GM08714 (cell line): ENCODE data around the gene MRGPRE.

ENCODE experiments used
- H3K4me3 ChIP-seq: fragments of 200-500 bp; sonication (Bioruptor generic); 2 replicates; pipeline ENCODE4 v1.5.1; 2014; ENCODE audit warnings: mild to moderate bottlenecking, low read length, inconsistent platforms
- ZNF274 ChIP-seq: IDR thresholded peaks from 2 replicates; pipeline ENCODE4 v1.6.1; 2012; ENCODE audit warnings: mild to moderate bottlenecking, low read depth, low read length

MRGPRE gene

GRCh38 chr11:3222003-3222855, 10.0 kb downstream of the MRGPRE start:
- H3K4me3 ChIP-seq: no peak overlapping the region
- TF ChIP-seq ZNF274: no peak

GRCh38 chr11:3221408-3222002, 10.7 kb downstream of the MRGPRE start:
- H3K4me3 ChIP-seq: no peak overlapping the region
- TF ChIP-seq ZNF274: no peak

GRCh38 chr11:3220521-3221407, 11.5 kb downstream of the MRGPRE start:
- no peak overlapping the region for H3K4me3 ChIP-seq
- TF ChIP-seq ZNF274: no peak

GRCh38 chr11:3220101-3220500, 12.1 kb downstream of the MRGPRE start:
- H3K4me3 ChIP-seq: no peak overlapping the region
- TF ChIP-seq ZNF274: no peak

GRCh38 chr11:3219281-3219892, 12.8 kb downstream of the MRGPRE start:
- H3K4me3 ChIP-seq: no peak overlapping the region
- TF ChIP-seq ZNF274: no peak

GRCh38 chr11:3218483-3219280, 13.5 kb downstream of the MRGPRE start, which contains the start of gene MRGPRG:
Gene MRGPRG (minus strand): TSS chr11:3218813. CDS start chr11:3218813, 0 bp downstream.
- TF ChIP-seq ZNF274: no peak
- no peak within 1 kb of the TSS for H3K4me3 ChIP-seq

- H3K4me3 ChIP-seq: no peak overlapping the region
- TF ChIP-seq ZNF274: no peak
These were observed 14.3 kb downstream of the MRGPRE start for GRCh38 chr11:3217818-3218482.

GRCh38 chr11:3216027-3216525, 16.1 kb downstream of the MRGPRE start:
- no peak for TF ChIP-seq ZNF274
- no peak overlapping the region for H3K4me3 ChIP-seq

- H3K4me3 ChIP-seq: no peak overlapping the region
- TF ChIP-seq ZNF274: no peak
These were observed 16.7 kb downstream of the MRGPRE start for GRCh38 chr11:3215346-3216026.

GRCh38 chr11:3214420-3214699, 17.9 kb downstream of the MRGPRE start:
- TF ChIP-seq ZNF274: no peak

GRCh38 chr11:3213659-3214419, 18.4 kb downstream of the MRGPRE start:
- TF ChIP-seq ZNF274: no peak

More at GRCh38 chr11:3214420-3214699, 17.9 kb downstream of the MRGPRE start:
- H3K4me3 ChIP-seq: no peak overlapping the region

More at GRCh38 chr11:3213659-3214419, 18.4 kb downstream of the MRGPRE start:
- no peak overlapping the region for H3K4me3 ChIP-seq
